ENCODE results near the gene INPP5A. TPM values are rescaled to one million over a fixed set of nuclear protein-coding genes. Genes with fewer than 3 reads are reported as not detected.
A peak's percentile ranks its signal among the peaks of the same experiment; 100 is the strongest.
"Not testable (repeated sequence)": the region's sequence is repeated elsewhere in the genome, so short reads cannot be mapped to it uniquely, and the experiment has no call there.

INPP5A gene
- total RNA-seq, 2 donors from 2014 or later = 74.4 to 95.3 TPM

DNA sequence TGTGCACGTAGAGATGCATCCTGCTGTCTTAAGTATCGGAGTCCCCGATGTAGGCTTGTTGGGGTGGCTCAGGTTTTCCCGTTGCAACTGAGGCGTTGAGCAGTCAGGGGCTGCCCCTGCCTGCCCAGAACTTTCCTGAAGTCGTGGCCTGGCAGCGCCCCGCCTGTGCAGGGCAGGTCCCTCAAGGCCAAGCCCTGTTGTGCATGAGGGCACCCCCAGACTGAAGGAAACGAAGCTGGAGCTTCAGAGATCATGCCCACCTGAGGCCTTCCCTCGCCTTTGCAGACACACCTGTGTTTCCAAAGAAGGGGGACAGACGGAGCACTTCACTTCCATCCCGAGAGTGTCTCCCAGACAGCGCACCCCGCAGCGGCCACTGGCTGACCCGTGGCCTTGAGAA, 127.3 kb downstream of the INPP5A start:
- ATAC-seq (no peak), DNase-seq (no peak)
- intact Hi-C loops (cut with DNase I) = no loop called here

DNA sequence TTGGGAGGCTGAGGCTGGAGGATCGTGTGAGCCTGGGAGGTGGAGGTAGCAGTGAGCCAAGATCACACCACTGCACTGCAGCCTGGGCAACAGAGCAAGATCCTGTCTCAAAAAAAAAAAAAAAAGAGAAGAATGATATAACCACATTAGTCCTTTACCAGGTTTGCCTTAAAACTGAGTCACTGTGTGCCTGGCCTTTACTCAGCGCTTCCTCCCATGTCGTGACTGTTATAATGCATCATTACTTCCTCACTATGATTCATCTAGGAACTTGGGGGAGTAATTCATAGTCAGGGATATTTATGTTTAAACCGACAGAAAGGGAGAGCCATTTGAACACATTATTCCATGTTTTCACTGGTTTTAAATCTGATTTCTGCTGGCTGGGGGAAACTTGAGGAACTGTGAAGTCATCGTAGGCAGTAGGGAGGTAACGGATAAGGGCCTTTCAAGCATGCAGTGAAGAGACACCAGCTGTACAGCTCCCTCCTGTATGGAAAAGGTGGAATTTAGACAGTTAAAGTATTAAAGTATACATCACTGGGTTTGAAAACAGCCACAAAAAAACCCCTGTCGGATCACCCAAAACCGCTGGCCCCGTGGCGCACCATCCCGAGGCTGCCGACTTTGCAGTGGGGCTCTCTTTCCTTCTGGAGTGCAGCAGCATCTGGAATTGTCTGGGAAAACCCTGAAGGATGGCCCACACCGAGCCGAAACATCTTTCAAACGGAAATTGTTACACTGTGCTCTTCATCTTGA, 128.5 kb downstream of the INPP5A start:
- DNase-seq = no peak
- peak in 1 of 2 donors; percentile 31 for ATAC-seq
- intact Hi-C loops (cut with DNase I) = no loop called here

DNA sequence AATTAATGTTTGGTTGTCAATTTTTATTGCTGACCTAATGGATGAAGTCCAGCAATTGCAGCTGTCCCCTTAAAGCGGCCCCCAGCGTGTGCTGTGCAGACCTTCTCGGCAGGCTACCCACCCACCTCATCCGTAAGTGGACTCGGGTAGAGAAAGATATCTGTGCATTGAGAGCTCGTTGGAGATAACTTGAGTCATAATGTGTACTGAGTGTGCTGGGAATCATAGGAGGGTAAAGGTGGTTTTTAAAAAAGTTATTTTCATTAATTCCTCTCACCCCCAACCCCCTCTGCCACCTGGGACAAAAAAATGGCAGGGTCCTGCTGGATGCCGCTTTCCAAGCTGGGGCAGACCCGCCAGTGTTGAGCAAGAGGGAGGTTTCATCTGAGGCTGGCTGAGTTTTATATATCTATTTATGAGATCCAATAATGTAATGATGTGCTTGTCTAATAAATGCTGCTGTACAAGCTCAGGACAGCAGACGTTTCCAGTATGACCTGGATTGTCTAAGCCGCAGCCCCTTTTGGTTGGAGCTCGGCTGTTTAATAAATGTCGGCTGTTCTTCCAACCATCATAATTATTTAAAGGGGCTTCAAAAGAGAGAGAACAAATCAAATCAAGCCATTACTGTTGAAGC, 129.2 kb downstream of the INPP5A start:
- DNase-seq = no peak
- intact Hi-C loops (cut with DNase I) = no loop called here

DNA sequence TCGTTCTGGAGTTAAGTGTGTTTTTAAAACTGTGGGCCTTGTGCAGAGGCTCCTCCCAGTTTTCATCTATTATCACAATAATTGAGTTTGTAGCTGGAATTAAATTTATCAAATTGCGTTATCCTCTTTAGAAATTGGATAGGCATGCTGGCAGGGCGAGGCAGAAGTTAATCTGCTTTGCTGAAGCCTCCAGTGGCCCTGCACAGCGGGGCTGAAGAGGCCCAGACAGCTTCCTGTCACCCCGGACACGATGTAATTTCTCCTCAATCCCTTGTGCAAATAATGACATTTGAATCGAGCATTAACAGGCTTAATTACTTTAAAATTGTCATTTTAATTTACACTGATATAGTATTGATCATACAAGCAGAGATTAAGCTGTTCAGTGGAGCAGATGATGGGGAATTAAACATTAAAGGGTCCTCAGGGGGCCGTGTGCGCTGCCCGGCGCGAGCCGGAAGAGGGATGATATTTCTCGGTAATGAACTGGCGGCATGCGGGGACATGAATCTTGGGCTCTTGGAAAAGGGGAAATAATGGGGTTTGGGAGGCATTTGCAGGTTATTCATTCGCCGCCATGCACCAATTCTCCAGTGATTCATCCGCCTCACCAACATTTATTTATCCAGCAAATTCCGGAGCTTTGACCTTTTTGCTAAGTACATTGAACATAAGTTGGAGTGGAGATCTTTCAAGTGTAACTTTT, 129.9 kb downstream of the INPP5A start:
- intact Hi-C loops (cut with DNase I) = no loop called here
- DNase-seq (no peak), ATAC-seq (no peak)

More for the DNA sequence above, 129.2 kb downstream of the INPP5A start:
- no peak for ATAC-seq

DNA sequence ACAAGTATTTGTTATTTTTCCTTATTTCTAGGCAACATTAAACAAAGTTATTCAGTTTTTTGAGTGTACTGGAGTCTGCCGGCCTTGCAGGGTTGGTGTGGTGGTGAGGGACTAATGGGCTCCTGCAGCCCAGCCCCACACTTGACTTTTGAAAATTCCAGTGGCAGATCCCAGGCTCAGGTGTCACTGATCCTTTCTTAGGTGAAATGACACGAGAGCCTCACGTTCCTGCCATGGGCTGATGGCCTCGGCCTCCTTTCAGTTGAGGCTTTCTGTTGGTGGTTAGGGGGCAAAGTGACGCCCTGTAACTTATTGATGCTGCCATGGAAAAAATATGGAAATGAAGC, 130.4 kb downstream of the INPP5A start:
- no peak for ATAC-seq
- intact Hi-C loops (cut with DNase I) = no loop called here

DNA sequence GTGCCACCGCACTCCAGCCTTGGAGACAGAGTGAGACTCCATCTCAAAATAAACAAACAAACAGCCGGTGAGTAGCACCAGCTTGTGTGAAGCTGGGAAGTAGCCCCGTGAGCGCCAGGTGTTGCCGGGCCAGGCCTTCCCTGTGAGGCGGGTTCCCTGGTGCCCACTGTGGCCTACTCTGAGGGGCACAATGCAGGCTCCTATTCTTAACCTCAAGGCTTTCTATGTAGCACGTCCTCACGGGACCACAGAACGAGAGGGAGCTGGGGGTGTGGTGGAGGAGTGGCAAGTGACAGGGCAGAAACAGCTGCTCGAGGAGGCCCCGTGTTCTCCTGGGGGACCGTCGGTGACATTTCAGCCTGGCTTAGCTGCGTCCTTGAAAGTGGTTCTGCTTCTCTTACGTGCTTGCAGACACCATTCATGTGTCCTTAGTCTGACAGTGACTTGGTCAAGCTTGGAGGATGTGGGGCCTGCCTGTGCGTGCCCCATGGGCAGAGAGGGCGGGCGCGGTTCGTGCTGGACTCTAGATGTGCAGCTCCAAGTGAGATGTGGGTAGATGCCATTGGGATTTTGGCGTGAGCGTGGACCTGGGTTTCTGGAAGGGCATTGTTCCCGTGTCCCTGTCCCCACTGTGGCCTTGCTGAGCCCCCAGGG, 131.7 kb downstream of the INPP5A start:
- ATAC-seq = no peak
- DNase-seq = no peak
- intact Hi-C loops (cut with DNase I) = no loop called here

More for the DNA sequence above, 130.4 kb downstream of the INPP5A start:
- DNase-seq = no peak

DNA sequence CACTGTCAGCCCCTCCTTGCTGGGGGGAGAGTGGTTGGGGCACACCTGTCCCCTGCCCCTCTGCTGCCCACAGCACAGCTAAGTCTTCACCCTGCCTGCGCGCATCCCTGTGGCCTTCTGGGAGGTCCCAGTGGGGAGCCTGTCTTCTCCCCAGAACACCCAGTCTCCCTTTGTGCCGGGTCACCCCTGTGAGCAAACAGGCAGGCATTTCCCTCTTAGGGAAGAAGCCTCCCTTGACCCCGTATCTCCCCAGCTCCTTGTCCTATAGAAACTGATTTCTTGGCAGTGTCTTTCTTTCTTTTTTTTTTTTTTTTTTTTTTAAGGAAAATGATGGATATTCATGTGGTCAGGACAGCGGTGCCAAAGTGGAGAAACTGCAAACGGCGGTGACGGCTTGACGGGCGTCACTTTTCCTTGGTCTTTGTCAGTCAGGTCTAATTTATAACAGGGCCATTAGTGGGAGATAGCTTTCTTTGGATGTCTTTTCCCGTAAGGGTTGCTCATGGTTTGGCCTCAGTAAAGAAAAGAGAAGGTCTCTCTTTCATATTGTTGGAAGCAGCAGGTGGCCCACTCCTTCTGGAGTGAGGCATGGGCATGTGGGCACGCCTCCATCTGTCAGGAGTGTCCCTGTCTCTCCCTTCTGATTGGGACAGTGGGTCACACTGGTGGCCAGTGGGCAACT, 133.1 kb downstream of the INPP5A start:
- ATAC-seq = peak in 1 of 2 donors; percentile 21
- DNase-seq = no peak
- intact Hi-C loops (cut with DNase I) = no loop called here

DNA sequence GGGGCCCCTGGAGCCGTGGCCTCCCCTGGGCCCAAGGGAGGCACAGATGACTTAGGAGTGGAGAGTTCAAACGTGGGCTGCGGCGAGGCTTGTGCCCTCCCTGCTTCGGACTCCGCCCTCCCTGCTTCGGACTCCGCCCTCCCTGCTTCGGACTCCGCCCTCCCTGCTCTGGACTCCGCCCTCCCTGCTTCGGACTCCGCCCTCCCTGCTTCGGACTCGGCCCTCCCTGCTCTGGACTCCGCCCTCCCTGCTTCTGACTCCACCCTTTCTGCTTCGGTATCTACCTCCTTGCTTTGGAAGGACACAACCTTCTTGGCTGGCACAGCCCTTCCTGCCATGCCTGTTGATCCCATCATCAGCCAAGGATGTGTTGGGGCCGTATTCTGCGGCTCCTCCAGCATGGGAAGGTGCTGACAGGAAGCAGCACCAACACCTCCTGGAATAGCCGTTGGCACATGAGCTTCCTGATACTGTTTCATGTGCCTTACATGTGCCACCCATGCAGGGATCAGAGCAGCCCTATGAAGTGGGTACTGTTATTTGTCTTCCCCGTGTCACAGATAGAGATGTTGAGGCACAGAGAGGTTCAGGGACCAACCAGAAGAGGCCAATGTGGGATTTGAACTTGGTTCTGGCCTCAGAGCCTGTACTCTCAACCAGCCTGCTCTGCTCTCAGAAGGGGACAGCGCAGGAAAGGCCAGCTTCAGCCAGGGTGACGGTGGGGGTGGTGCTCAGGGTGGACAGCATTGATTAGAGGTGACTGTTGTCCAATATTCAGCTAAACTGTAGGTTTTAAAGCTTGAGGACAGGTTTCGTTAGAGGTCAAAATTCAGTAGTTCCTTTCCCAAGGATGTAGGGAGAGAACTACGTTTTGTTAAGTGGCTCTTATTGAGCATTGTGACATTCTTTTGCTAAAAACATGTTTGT, 133.9 kb downstream of the INPP5A start:
- ATAC-seq (peak; percentile 89 to 91), DNase-seq (peak; percentile 56)
- intact Hi-C loops (cut with DNase I) = no loop called here

DNA sequence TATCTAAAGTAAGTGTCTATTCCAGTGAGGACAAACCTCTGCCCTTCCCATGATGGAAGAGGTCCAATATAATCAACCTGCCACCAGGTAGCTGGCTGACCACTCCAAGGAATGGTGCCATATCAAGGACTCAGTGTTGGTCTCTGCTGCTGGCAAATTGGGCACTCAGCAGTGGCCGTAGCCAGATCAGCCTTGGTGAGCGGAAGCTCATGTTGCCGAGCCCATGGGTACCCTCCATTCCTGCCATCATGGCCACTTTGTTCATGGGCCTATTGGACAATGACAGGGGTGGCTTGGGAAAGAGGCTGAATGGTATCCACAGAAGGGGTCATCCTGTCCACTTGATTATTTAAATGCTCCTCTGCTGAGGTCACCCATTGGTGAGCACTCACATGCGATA, 136.2 kb downstream of the INPP5A start:
- ATAC-seq; DNase-seq; intact Hi-C loops (cut with DNase I): not testable (repeated sequence)

DNA sequence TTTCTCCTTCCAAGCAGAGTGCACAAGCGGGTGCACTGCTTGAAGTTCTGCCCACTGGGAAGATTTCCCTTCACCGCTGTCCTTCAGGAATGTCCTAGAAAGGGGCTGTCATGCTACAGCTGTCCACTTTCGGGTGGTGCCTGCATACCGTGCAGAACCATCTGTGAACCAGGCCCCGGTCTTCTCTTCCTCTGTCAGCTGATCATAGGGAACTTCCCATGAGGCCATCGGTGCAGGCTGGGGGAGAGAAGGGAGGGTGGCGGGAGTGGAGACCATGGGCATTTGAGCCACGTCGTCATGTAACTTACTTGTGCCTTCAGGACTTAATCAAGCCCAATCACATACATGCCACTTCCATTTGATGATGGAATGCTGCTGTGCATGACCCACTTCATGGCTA, 136.7 kb downstream of the INPP5A start:
- ATAC-seq (no peak), DNase-seq (no peak)
- intact Hi-C loops (cut with DNase I) = no loop called here

DNA sequence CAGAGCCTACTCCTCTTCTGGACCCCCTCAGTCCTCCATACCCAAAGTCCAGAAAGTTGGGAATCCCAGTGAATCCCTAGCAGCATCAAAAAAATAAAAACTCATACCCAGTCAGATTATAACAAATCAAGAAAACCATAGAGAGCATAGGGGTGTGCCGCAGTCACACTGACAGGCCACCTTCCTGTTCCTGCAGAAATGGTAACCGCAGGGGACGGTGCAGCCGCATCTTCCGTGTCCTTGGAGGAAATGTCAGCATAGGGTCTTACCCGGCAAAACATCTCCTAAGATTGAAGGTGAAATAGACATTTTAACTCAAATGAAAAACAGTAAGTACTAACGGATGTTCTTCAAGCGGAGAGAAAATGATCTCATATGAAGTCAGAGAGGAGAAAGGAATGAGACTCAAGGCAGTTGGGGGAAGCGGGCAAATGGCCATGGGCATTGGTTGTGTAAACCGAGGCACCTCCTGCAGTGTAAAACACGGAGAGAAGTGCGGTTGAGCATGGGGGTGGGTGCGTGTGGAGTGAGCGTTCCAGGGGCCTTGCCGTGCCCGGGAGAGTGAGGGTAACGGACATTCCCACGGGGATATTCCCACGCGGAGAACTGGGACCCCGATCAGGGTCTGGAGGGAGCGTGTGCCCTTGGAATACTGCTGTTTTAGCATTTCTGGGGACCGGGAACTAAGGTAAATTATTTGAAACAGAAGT, 137.6 kb downstream of the INPP5A start:
- DNase-seq = peak; percentile 7
- no peak for ATAC-seq
- intact Hi-C loops (cut with DNase I) = no loop called here

DNA sequence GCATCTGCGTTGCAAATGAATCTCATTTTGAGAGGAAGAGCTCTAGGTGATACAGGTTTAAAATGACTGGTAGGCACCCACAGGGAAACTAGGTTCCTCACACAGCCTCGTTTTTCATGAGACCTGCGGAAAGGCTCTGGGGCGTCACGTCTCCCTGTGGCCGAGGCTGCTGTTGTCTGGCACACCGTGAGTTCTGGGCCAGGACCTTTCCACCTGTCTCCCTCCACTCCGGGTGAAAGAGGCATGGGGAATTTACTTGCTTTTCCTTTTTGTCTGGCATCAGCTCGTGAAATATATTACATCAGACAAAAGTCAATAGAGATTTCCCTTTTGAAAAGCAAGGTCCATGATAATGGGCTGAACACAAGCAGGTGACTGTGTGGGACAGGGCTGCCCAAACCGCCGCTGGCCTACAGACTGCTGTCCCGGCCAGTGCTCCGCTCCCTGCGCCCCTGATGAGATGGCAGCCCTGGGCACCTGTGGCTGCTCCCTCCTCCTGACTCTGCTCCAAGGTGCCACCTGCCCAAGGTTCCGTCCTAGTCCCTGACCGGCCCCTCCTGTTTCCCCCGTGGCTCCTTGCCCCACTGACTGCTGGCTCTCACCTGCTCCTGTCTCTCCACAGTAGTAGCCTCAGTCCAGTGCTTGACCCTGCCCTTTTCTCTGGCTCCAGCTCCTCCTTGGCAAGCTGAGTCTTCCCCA, 138.8 kb downstream of the INPP5A start:
- intact Hi-C loops (cut with DNase I) = no loop called here
- ATAC-seq (peak in 1 of 2 donors; percentile 21), DNase-seq (peak; percentile 6)

DNA sequence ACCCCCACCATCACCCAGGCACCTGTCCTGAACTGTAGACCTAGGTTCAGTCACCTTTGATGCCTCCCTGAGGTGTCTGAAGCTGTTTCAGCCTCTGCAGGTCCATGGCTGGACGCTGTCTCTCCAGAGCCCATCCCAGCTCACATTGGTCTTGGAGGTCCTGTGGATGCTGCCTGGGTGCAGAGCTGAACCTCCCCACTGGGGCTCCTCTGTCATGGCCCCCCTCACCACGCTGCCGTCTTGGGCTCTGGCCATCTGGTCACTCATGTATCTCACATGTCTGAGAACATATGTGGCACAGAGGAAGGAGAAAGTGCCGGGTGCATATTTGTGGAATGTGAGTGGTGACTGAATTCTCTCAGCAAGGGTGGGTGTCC, 139.5 kb downstream of the INPP5A start:
- intact Hi-C loops (cut with DNase I) = no loop called here
- DNase-seq (peak; percentile 12), ATAC-seq (no peak)

DNA sequence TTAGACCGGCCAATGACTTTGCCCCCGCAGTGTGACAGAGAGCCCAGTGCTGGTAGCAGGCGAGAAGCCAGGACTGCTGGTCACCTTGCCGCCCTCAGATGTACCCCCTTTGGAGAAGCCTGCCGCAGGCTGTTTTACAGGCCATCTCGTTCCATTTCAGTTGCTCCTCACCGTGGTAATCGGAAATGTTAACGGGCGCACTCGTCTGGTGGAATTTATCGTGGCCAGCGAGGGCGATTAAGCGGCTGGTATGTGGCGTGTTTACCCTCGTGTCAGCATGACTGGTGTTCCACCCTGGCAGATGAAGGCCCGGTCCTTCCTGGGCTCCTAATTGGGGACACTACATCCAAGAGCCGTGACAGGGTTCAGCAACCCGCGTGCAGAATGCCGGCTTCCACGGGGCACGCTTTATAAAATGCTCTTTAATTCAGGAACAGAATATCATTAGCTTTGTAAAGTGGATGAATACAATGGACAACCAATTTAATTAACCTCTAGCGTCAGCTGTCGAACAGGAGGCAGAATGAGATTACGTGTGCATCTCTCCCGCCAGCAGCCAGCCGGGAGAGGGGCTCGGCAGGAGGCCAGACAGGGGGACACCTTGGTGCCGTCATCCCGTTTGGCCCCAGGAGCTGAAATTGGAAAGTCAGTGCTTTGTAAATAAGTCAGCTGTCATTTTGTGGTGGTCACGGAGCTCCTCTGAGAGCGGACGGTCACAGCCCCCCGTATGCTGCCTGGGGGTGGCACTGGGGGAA, 140.1 kb downstream of the INPP5A start:
- peak; percentile 8 for DNase-seq
- intact Hi-C loops (cut with DNase I) = no loop called here
- peak in 1 of 2 donors; percentile 35 for ATAC-seq

DNA sequence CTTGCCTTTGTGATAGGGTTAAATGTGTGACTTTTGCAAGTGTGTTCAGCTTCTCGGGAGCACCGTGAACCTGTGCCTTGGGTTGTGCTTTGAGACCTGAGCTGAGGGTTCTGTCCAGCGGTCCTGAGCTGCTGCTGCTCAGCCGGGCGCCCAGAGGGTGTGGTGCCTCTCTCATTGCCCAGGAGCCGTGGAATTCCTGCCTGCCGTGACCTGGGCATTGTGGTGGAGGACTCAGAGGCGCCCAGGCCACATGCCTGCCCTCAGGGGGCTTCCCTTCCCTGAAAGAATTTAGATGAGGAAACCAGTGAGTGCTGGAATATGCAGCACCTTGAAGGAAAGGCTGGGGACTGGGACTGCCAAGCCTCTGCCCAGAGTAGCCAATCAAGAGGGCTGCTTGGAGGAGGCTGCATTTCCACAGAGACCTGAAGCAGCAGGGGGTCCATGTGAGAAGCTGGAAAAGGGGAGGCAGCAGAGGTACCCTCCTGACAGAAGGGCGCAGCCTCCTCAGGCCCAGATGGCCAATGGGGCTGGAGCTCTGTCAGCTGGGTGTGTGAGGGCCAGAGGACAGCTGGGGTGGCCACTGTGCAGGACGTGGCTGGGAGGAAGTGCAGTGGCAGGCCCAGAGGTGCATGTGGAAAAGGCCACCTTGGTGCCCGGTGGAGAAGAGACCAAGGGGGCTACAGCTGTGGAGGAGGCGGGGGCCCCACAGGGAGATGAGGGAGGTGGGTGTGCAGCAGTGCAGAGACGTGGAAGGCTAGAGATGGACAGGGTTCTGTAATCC, 141.0 kb downstream of the INPP5A start:
- peak; percentile 10 for DNase-seq
- ATAC-seq = no peak

DNA sequence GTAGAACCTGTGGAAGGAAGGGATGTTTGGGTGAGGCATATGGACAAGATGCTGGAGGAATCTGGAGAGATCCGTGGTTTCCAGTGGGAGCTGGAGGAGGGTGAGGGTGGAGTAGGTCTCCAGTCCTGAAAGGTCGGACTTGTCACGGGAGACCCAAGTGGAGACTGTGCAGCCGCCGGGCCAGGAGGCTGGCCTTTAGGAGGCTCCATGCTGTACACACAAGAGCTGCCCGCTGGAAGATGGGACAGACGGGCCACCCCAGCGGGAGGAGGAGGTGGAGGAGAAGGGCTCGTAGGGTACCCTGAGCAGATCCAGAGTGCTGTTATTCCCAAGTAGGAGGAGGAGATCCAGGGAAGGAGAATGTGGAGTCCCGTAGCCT, 141.6 kb downstream of the INPP5A start:
- ATAC-seq = no peak
- no peak for DNase-seq
- intact Hi-C loops (cut with DNase I) = no loop called here

More for the DNA sequence above, 141.0 kb downstream of the INPP5A start:
- intact Hi-C loops (cut with DNase I) = no loop called here

Data from left cardiac atrium (tissue), 4 donors.